ENCODE results near the gene DQX1.

Gene DQX1

DNA sequence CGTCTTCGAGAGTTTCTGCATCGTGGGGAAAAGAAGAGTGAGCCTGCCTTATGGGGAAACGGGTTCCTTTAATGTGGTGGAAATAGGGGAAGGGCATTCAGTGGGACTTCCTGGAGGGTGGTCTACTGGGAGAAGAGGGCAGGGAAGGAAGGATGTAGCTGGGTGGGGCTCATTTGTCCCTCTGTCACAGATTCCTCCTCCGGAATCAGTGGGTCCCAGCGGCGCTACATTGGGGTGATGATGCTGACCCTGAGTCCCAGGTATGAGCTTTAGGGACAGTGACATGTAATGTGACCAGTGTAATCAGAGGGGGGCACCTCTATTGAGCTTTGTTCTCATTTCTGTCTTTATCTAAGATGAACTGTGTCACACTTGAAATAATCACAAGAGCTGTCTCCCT lies 5.6 kb upstream of the DQX1 start:
- no peak for DNase-seq

DNA sequence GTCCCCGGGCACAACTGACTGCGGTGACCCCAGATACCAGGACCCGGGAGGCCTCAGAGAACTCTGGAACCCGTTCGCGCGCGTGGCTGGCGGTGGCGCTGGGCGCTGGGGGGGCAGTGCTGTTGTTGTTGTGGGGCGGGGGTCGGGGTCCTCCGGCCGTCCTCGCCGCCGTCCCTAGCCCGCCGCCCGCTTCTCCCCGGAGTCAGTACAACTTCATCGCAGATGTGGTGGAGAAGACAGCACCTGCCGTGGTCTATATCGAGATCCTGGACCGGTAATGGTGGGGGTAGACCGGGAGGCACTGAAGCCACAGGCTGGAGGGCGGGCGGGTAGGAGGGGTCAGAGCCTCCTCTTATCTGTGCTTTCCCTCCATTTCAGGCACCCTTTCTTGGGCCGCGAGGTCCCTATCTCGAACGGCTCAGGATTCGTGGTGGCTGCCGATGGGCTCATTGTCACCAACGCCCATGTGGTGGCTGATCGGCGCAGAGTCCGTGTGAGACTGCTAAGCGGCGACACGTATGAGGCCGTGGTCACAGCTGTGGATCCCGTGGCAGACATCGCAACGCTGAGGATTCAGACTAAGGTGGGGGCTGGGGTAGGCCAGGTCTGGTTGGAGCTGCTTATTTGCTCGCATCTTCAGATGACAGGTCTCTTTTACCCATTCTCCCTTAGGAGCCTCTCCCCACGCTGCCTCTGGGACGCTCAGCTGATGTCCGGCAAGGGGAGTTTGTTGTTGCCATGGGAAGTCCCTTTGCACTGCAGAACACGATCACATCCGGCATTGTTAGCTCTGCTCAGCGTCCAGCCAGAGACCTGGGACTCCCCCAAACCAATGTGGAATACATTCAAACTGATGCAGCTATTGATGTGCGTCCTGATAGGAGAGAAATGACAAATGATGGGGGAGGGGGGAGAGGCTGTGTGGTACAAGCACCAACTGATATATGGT lies 4.5 kb upstream of the DQX1 start:
- no peak for DNase-seq

DNA sequence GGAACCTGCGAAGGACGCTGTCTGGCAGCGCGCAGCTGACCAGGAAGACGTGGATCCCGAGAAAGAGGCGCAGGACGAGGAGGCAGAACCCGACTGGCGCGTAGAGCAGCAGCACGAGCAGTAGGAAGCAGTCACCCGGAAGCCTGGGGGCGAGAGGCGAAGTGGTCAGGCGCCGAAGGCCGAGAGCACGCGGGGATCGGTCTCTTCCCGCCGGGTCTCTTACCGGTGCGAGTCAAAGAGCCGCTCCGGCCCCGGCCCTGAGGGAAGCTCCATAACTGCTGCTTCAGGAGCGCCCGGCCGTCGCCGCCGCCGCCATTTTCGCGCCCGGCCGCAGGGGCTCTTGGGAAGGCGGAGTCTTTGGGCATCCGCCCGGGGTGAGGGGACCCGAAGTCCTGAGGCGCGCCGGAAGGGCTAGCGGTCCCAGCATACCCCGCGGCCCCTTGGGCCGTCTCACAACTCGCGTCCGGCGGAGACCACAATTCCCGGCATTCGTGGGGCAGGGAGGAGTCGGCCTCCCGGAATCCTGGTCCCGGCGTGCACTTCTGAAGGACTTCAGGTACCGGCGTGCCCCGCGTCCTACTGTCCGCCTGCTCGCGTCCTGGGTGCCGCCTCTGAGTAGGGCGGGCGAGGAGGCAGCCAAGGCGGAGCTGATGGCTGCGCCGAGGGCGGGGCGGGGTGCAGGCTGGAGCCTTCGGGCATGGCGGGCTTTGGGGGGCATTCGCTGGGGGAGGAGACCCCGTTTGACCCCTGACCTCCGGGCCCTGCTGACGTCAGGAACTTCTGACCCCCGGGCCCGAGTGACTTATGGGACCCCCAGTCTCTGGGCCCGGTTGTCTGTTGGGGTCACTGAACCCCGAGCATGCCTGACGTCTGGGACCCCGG lies 3.6 kb upstream of the DQX1 start, which contains the start of the genes AUP1 and HTRA2:
TSS of gene AUP1 (minus strand) at position 350 of the 882 bp plus-strand sequence. CDS start at position 273, 77 bp downstream.
TSS of gene HTRA2 (plus strand) at position 577 of the 882 bp plus-strand sequence. CDS start at position 651, 74 bp downstream.
- peak; percentile 91 for DNase-seq

GRCh38 chr2:74528600-74529356 lies 2.7 kb upstream of the DQX1 start:
- DNase-seq, result no peak

DNA sequence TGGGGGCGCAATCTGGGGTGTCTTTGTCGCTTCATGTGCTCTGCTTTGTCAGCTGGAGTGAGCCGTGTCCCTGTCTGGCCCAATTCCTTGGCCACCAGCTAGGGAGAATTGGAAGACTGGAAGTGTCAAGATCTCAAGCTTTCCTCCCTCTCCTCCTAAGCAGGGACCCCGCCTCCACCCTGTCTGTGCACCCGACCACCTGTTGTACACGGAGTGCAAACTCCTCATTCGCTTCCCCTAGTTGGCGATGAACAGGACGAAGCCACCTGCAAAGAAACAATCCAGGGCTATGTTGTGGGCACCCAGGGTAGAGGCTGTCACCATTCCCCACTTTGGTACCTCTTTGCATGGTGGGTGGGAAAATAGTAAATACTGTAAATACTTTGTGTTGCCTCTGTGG lies 1.7 kb upstream of the DQX1 start:
- DNase-seq, result no peak

DNA sequence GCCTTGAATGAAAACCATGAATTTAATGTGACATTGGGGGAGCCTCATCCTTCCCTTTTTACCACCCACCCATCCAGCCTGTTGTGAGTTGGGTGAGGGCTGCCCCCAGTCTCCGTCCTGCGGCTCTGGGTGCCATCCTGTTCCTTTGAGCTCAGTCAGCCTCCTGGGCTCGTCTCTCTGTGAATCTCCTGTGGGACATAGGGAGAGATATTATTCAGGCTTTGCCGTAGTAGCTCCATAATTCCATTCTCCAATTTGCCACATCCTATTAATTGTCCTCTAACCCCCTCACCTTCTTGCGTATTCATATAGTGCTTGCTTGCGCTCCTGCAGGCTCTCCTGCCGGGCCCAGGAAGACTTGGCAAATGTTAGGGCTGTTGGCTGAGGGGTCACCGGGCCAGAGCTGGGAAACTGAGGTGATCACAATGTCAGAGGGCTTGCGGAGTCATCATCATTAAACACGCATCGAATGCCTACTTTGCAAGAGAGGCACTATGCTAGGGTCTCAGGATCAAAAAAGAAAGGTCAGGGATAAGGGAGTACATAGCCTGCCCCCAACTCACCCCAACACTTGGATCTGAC lies 709 bp upstream of the DQX1 start:
- no peak for DNase-seq

- DNase-seq, result no peak
These were observed 895 bp downstream of the DQX1 start for GRCh38 chr2:74524955-74525716.

- DNase-seq, result no peak
These were observed 2.0 kb downstream of the DQX1 start for GRCh38 chr2:74524005-74524404.

- no peak for DNase-seq
These were observed 3.5 kb downstream of the DQX1 start for GRCh38 chr2:74522516-74522915.

DNA sequence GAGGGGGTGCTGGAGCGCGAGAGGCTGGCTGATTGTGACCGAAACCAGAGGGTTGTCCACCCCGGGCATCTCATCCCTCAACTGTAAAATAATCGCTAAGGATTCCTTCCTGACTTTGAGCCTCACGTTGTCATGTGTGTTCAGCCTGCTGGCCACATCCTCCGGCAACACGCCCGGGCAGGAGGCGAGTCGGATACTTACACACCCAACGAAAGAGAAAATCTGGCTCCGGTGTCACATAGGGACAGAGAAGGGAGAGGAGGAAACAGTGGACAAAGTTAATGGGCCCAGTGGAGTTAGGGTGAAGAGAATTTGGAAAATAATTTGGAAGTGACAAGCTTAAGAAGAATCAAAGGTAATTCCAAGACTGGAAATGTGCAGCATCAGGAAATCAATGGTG lies 9.4 kb downstream of the DQX1 start:
- no peak for DNase-seq

DNA sequence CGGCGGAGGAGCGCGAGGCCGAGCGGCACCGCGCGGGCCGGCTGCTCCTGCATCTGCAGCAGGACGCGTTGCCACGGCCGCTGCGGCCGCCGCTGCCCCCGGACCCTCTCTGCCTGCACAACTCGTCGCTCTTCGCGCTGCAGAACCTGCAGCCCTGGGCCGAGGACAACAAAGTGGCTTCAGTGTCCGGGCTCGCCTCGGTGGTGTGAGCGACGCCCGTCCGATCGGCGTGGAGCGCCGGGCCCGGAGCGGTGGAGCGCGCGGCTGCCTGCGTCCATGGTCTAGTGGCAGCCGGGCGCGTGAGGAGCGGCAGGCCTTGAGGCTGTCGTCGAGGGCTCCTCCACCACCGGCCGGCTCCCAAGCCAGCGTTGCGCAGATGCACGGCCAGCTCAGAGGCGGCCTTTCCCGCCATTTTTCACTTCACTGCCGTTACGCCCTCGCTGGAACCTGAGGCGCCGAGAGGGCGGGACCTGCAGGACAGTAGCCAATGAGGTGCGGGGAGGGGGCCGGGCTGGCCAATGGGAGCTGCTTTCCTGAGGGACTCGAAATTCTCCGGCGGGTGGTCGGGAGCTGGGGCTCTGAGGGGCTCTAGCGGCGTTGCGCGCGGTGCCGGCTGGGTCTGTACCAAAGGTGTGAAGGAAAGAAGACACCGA lies 9.9 kb downstream of the DQX1 start:
- no peak for DNase-seq

DNA sequence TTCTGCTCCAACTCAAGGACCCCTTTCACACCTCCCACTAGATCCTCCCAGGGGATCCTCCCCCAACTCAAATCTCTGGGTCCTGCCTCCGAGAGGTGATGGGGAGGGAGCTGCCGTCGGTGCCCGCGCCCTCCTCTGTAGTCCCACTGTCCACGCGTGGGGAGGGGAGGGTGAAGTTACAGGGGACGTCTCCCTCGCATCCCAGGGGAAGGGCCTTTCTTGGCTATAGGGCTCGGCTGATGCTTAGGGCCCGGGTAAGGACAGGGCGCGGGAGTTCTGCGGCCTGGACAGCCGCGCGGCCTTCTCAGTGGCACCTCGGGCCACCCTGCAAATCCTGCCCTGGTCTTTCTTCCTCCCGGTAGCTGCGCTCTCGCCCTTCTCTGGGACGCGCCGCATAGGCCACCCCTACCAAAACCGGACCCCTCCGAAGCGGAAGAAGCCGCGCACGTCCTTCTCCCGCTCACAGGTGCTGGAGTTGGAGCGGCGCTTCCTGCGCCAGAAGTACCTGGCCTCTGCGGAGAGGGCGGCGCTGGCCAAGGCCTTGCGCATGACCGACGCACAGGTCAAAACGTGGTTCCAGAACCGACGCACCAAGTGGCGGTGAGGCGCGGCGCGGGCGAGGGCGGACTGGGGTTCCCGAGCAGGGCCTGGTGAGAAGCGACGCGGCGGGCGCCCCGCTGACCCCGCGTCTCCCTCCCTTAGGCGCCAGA lies 10.6 kb downstream of the DQX1 start:
- no peak for DNase-seq

- no peak for DNase-seq
These were observed 11.4 kb downstream of the DQX1 start, which contains the start of gene TLX2 for GRCh38 chr2:74514368-74515270. Gene TLX2, plus strand, starts transcription at chr2:74514450. Its CDS starts 357 bp downstream, at chr2:74514807.

DNA sequence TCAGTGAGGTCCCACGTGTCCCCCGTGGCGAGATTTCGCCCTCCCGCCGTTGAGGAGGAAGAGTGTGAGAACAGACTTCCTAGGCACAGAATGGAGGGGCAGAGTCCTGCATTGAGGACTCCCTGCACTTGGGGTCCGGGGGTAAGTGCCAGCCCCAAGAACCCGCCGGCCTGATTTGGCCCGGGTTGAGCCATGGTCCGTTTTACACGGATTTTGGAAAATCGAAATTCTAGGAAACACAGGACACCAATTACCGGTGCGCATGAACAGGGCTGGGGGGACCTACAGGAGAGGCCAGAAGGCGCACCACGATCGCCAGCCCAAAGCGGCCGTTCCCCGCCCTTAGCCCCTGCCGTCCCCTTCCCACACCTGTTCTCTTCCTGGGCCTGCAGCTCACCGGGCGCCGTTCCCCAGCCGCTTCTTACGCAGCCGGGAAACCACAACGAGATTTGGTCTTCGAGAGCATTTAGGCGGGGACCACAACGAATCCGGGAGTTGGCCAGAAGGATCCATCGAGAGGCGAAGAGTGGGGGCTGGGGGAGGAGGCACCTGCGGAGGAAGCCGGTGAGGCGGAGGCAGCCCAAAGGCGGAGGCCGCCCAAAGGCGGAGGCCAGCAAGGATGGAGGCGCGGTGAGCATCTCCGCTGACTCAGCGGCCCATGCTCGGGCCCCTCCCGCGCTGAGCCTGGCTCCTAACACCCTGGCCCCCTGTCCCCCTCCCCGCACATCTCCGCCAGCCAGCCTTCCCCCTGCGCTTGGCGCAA lies 12.2 kb downstream of the DQX1 start:
- DNase-seq, result no peak

GRCh38 chr2:74512744-74513604 lies 13.1 kb downstream of the DQX1 start:
- DNase-seq, result no peak

- DNase-seq, result no peak
These were observed 14.7 kb downstream of the DQX1 start for GRCh38 chr2:74511104-74511989.
